ENCODE measurements around the gene OR10H3. TPM values are rescaled to one million over a fixed set of nuclear protein-coding genes. Genes with fewer than 3 reads are reported as not detected.

The OR10H3 gene, protein sequence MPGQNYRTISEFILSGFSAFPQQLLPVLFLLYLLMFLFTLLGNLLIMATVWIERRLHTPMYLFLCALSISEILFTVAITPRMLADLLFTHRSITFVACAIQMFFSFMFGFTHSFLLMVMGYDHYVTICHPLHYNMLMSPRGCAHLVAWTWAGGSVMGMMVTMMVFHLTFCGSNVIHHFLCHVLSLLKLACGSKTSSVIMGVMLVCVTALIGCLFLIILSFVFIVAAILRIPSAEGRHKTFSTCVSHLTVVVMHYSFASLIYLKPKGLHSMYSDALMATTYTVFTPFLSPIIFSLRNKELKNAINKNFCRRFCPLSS
- not detected in 2 replicates for total RNA-seq

DNA sequence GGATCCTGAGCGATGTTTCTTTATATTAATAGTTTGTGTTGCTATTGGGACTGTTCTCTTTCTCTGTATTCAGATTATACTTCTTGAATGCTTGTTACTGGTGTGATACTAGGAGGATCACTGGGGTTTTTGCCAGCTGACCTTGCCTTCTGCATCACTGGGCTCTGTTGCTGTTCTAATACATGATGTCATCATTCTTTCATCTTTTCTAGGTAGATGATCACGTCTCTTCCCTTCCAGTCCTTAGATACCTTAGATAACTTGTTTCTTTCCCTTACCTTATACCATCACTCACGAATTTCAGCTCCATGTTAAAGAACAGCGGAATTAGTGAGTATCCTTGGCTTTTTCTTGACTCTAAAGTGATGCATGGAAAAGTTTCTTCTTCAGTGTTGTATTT is at the start of gene OR10H3:
OR10H3 (plus strand) TSS at position 264 of the 400 bp plus-strand sequence. CDS start 3,408 bp downstream, outside the sequence.

DNA sequence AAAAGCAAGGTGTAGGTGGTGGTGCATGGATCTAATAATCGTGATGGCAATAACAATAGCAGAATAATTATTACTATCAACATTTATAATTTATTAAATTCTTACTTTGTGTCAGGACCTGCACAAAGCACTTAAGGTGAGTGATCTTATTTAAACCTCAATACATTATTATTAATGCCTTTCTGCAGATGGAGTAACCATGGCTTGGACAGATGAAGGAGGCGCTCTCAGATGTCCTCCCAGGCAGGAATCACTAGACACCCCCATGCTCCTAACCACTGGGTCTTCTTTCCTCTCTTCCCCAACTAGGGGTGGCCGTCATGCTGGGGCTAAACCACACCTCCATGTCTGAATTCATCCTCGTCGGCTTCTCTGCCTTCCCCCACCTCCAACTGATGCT is 10.1 kb upstream of the OR10H3 start, which contains the start of gene OR10H2:
OR10H2 (plus strand) TSS at position 301 of the 400 bp plus-strand sequence; CDS start at position 321, 20 bp downstream.

DNA sequence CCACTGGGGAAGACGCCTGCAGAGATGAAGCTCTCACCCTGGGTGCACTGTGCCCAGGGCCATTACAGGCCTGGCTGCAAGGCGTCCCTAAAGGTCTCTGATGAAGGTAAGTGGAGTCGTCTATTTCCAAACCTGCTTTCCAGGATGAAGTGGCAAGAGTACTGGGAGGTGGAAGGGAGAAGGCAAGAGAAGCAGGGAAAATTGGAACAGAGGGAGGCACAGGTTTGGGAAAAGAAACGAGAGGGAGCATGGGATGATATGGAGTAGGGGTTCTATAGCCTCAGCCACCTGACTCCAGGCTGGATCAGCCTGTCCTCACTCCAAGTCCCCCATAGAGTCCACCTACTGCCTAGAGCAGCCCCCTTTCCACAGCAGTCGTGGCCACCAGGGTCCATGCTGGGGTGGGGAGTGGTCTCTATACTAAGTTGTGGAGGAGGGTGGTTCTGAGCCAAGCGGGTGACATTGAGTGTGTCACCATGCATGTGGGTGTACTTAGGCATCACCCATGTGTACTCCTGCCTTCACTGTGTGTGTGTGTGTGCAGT is 49.9 kb downstream of the OR10H3 start, which contains the start of gene OR10H5:
OR10H5 (plus strand) TSS at position 51 of the 545 bp plus-strand sequence. CDS start 6,388 bp downstream, outside the sequence.

Other genes with a start within 250 kb of the OR10H3 start
- gene CYP4F22, start 229.5 kb upstream of the OR10H3 start, total RNA-seq: not detected in 2 replicates
- gene CYP4F8, start 122.8 kb upstream of the OR10H3 start, total RNA-seq: not detected in 2 replicates
- not detected in 2 replicates for gene CYP4F3, start 97.1 kb upstream of the OR10H3 start, total RNA-seq
- not detected in 2 replicates for gene CYP4F12, start 64.9 kb upstream of the OR10H3 start, total RNA-seq
- not detected in 2 replicates for gene OR10H2, start 10.0 kb upstream of the OR10H3 start, total RNA-seq
- not detected in 2 replicates for gene OR10H5, start 49.7 kb downstream of the OR10H3 start, total RNA-seq
- gene OR10H1, start 77.7 kb downstream of the OR10H3 start, total RNA-seq: not detected in 2 replicates
- not detected in 2 replicates for gene CYP4F2, start 160.1 kb downstream of the OR10H3 start, total RNA-seq
- not detected in 2 replicates for gene CYP4F11, start 196.5 kb downstream of the OR10H3 start, total RNA-seq
- gene OR10H4, start 211.0 kb downstream of the OR10H3 start, total RNA-seq: not detected in 2 replicates